Measurements from ENCODE around the gene TP53BP2. TPM values are rescaled to one million over a fixed set of nuclear protein-coding genes. Genes with fewer than 3 reads are reported as not detected.

TP53BP2 gene
- total RNA-seq, 1 donor from 2014 or later, result 52.9 TPM

DNA sequence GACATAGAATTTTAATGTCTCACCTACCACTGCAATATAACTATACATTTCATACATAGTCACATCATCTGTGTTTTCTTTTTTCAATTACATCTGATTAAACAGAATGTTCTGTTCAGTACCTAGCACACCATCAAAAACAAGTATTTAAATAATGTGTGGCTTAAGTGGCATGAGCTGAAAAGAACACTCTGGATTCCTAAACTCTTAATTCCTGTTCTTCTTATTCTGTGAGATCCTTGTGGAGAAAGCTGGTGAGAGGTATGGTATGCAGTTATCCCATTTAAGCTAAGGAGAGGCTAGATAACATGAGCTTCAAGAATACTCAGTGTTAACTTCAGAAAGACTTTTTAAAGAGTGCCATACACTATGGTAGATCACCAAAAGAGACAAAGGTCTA is 5.5 kb downstream of the TP53BP2 start:
- no peaks in the 10 kb centered on the region for H3K9me3 Mint-ChIP-seq
- intact Hi-C loops (cut with micrococcal nuclease), result loop anchor here (1.0 to 10.0 kb wide), 4 partner anchors 8 to 1125 kb away; partner anchors contain the start of genes AIDA, BROX, NVL and WDR26
- no peak for ATAC-seq (ENCODE audit: low read depth)
- CTCF ChIA-PET, result no interaction called here
- peaks cover 4% of the 10 kb centered on the region for H3K36me3 Mint-ChIP-seq (ENCODE audit: low read depth)
- POLR2A ChIA-PET, result no interaction called here
- H3K27me3 Mint-ChIP-seq, result no peaks in the 10 kb centered on the region
- TF ChIP-seq, protein P1, sequence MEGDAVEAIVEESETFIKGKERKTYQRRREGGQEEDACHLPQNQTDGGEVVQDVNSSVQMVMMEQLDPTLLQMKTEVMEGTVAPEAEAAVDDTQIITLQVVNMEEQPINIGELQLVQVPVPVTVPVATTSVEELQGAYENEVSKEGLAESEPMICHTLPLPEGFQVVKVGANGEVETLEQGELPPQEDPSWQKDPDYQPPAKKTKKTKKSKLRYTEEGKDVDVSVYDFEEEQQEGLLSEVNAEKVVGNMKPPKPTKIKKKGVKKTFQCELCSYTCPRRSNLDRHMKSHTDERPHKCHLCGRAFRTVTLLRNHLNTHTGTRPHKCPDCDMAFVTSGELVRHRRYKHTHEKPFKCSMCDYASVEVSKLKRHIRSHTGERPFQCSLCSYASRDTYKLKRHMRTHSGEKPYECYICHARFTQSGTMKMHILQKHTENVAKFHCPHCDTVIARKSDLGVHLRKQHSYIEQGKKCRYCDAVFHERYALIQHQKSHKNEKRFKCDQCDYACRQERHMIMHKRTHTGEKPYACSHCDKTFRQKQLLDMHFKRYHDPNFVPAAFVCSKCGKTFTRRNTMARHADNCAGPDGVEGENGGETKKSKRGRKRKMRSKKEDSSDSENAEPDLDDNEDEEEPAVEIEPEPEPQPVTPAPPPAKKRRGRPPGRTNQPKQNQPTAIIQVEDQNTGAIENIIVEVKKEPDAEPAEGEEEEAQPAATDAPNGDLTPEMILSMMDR (IDR thresholded peaks at IDR 0.05), result no peak
- no peak overlapping the region for H3K27ac Mint-ChIP-seq
- H3K4me3 Mint-ChIP-seq, result no peak overlapping the region
- peaks cover 45% of the 10 kb centered on the region for H3K4me1 Mint-ChIP-seq
- no peak for DNase-seq

- Mint-ChIP-seq H3K36me3 (ENCODE audit: low read depth) (no peaks in the 10 kb centered on the region), H3K4me1 (peaks cover 33% of the 10 kb centered on the region), H3K4me3 (no peak overlapping the region), H3K27ac (no peak overlapping the region), H3K27me3 (no peaks in the 10 kb centered on the region), H3K9me3 (no peaks in the 10 kb centered on the region)
- ATAC-seq (ENCODE audit: low read depth) (no peak), DNase-seq (no peak)
- TF ChIP-seq, protein P1 (IDR thresholded peaks at IDR 0.05), result no peak
- intact Hi-C loops (cut with micrococcal nuclease), result no loop called here
- POLR2A ChIA-PET, result interaction anchor here (0.9 to 1.1 kb wide), 2 partner anchors 11 to 22 kb away, joined by 4 to 5 read pairs; no protein-coding TSS in a partner anchor
- CTCF ChIA-PET, result no interaction called here
Measured at GRCh38 chr1:223838125-223838854, 7.5 kb downstream of the TP53BP2 start.

DNA sequence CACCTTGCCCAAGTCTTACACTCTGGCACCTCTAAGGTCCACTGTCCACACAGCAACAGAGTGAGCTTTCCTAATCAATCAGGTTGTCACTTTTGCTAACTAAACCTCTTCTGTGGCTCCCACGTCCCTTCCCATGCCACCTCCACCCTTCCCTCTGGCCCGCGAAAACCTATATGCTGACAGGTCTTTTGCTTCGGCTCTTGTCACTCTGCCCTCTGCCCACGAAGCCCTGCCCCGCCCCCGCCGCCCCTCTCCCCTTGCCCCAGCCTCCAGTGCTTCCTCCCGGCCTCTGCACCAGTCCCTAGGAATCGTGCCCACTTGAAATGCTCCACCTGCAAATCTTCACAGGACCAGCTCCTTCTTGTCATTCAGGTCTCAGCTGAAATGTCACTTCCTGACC is 8.1 kb downstream of the TP53BP2 start:
- POLR2A ChIA-PET, result interaction anchor here (1.0 to 1.1 kb wide), 2 partner anchors 9 to 21 kb away, joined by 3 to 5 read pairs; no protein-coding TSS in a partner anchor
- TF ChIP-seq, protein P1 (IDR thresholded peaks at IDR 0.05), result no peak
- Mint-ChIP-seq H3K27ac (no peak overlapping the region), H3K4me1 (peaks cover 27% of the 10 kb centered on the region), H3K4me3 (no peak overlapping the region), H3K36me3 (ENCODE audit: low read depth) (no peaks in the 10 kb centered on the region), H3K27me3 (no peaks in the 10 kb centered on the region), H3K9me3 (no peaks in the 10 kb centered on the region)
- DNase-seq, result no peak
- CTCF ChIA-PET, result no interaction called here
- no peak for ATAC-seq (ENCODE audit: low read depth)
- intact Hi-C loops (cut with micrococcal nuclease), result no loop called here

- POLR2A ChIA-PET, result interaction anchor here (1.0 to 1.1 kb wide), 2 partner anchors 8 to 21 kb away, joined by 3 to 5 read pairs; no protein-coding TSS in a partner anchor
- no peak overlapping the region for H3K27ac Mint-ChIP-seq
Measured at GRCh38 chr1:223837206-223837605, 8.5 kb downstream of the TP53BP2 start.

GRCh38 chr1:223836586-223836985 is 9.2 kb downstream of the TP53BP2 start:
- DNase-seq, result no peak
- POLR2A ChIA-PET, result interaction anchor here (1.0 to 1.6 kb wide), 2 partner anchors 8 to 10 kb away, joined by 3 to 4 read pairs; no protein-coding TSS in a partner anchor
- intact Hi-C loops (cut with micrococcal nuclease), result no loop called here
- no peak for ATAC-seq (ENCODE audit: low read depth)
- Mint-ChIP-seq H3K9me3 (no peaks in the 10 kb centered on the region), H3K4me1 (peaks cover 23% of the 10 kb centered on the region), H3K4me3 (no peak overlapping the region), H3K27ac (no peak overlapping the region), H3K36me3 (ENCODE audit: low read depth) (no peaks in the 10 kb centered on the region), H3K27me3 (no peaks in the 10 kb centered on the region)
- CTCF ChIA-PET, result no interaction called here
- TF ChIP-seq, protein P1 (IDR thresholded peaks at IDR 0.05), result no peak

More at GRCh38 chr1:223837206-223837605, 8.5 kb downstream of the TP53BP2 start:
- Mint-ChIP-seq H3K36me3 (ENCODE audit: low read depth) (no peaks in the 10 kb centered on the region), H3K4me3 (no peak overlapping the region), H3K4me1 (peaks cover 25% of the 10 kb centered on the region), H3K9me3 (no peaks in the 10 kb centered on the region), H3K27me3 (no peaks in the 10 kb centered on the region)
- ATAC-seq (ENCODE audit: low read depth), result no peak
- no peak for DNase-seq
- TF ChIP-seq, protein P1 (IDR thresholded peaks at IDR 0.05), result no peak
- CTCF ChIA-PET, result no interaction called here
- intact Hi-C loops (cut with micrococcal nuclease), result no loop called here
